Measurements from ENCODE around the gene GMDS.

GRCh38 chr6:1644516-1645060 lies 600.8 kb downstream of the GMDS start:
- TF ChIP-seq CTCF (IDR thresholded peaks at IDR 0.05; ENCODE audit: control extremely low read depth in 1 of 3, insufficient read depth in 1 of 3, low read depth in 1 of 3, low read length in 3 of 3) (no peak), POLR2A (IDR thresholded peaks at IDR 0.05; ENCODE audit: control extremely low read depth in 1 of 2, low read depth in 2 of 2, low read length in 2 of 2) (no peak), BRCA1 (IDR thresholded peaks at IDR 0.05; ENCODE audit: low read depth, low read length) (no peak), SP1 (IDR thresholded peaks at IDR 0.05; ENCODE audit: low read depth, low read length) (no peak), RFX5 (IDR thresholded peaks at IDR 0.05; ENCODE audit: borderline replicate concordance, low read depth, low read length) (no peak), ATF2 (IDR thresholded peaks at IDR 0.05; ENCODE audit: low read length) (no peak), TEAD4 (IDR thresholded peaks at IDR 0.05; ENCODE audit: low read depth, low read length) (no peak), CHD2 (IDR thresholded peaks at IDR 0.05; ENCODE audit: low read length) (no peak), CREB1 (IDR thresholded peaks at IDR 0.05) (no peak), EZH2 (IDR thresholded peaks at IDR 0.05; ENCODE audit: low read depth, low read length, severe bottlenecking) (no peak), ATF3 (IDR thresholded peaks at IDR 0.05; ENCODE audit: insufficient read depth, low read depth, low read length) (no peak), KDM1A (IDR thresholded peaks at IDR 0.05; ENCODE audit: borderline replicate concordance, low read length) (no peak), FOSL1 (IDR thresholded peaks at IDR 0.05; ENCODE audit: insufficient read depth, low read depth, low read length) (no peak)
